ENCODE measurements around the gene FCRL6.

- TF ChIP-seq CTCF (IDR thresholded peaks at IDR 0.05; ENCODE audit: low read depth, low read length, poor library complexity, severe bottlenecking) = no peak
- no peak for TF ChIP-seq EZH2phosphoT487 (IDR thresholded peaks at IDR 0.05; ENCODE audit: borderline replicate concordance, low read length)
These were observed at the start of gene FCRL6 for GRCh38 chr1:159802111-159802510.
